A549 (cell line): ENCODE data around the gene SMG6.

ENCODE experiments used
- MAFK ChIP-seq: fragments of 450-650 bp; IDR thresholded peaks from 2 replicates; pipeline ENCODE4 v1.6.1; 2014; ENCODE audit not compliant: partially characterized antibody
- MAZ ChIP-seq: fragments of 150-350 bp; IDR thresholded peaks from 2 replicates; pipeline ENCODE4 v1.6.1; 2014; ENCODE audit warnings: antibody characterized with exemption, low read depth, low read length, borderline replicate concordance
- POLR2A ChIP-seq: IDR thresholded peaks from 2 replicates; pipeline ENCODE4 v1.6.1; 2012; ENCODE audit warnings: mild to moderate bottlenecking, low read length
- POLR2AphosphoS2 ChIP-seq: conservative IDR thresholded peaks from 2 replicates; pipeline ENCODE4 v1.6.1; 2012; ENCODE audit warnings: low read length, improper control_type of control experiment, inconsistent platforms
- RAD21 ChIP-seq, 2 experiments: fragments of >200 bp in 1 of 2; sonication (Bioruptor Twin) in 1 of 2; formaldehyde crosslinking in 1 of 2; IDR thresholded peaks in 1 of 2; conservative IDR thresholded peaks in 1 of 2; 2 replicates in 1 of 2; 3 replicates in 1 of 2; pipeline ENCODE4 v1.6.1; 2012 to 2018; ENCODE audit warnings: inconsistent platforms in 1 of 2
- RARB ChIP-seq: fragments of 250-450 bp; sonication (Bioruptor Pico); IDR thresholded peaks from 2 replicates; pipeline ENCODE4 v1.8.0; 2021; ENCODE audit warnings: mild to moderate bottlenecking, moderate library complexity
- RFX5 ChIP-seq: fragments of 450-650 bp; IDR thresholded peaks from 2 replicates; pipeline ENCODE4 v1.7.1; 2014; ENCODE audit warnings: antibody characterized with exemption, mild to moderate bottlenecking, moderate library complexity
- RNF2 ChIP-seq: fragments of 200-600 bp; sonication (generic); IDR thresholded peaks from 2 replicates; pipeline ENCODE4 v1.6.1; 2016; ENCODE audit warnings: low read depth, mild to moderate bottlenecking, antibody characterized with exemption, moderate library complexity, borderline replicate concordance
- USF2 ChIP-seq: fragments of 450-650 bp; IDR thresholded peaks from 2 replicates; pipeline ENCODE4 v1.6.1; 2014; ENCODE audit warnings: antibody characterized with exemption
- TF ChIP-seq, protein P1 (sequence below): fragments of >200 bp; sonication (Bioruptor Twin); formaldehyde crosslinking; IDR thresholded peaks from 3 replicates; pipeline ENCODE4 v1.5.1; 2016

GRCh38 chr17:2089021-2089422, 214.6 kb downstream of the SMG6 start:
- TF ChIP-seq, protein P1, sequence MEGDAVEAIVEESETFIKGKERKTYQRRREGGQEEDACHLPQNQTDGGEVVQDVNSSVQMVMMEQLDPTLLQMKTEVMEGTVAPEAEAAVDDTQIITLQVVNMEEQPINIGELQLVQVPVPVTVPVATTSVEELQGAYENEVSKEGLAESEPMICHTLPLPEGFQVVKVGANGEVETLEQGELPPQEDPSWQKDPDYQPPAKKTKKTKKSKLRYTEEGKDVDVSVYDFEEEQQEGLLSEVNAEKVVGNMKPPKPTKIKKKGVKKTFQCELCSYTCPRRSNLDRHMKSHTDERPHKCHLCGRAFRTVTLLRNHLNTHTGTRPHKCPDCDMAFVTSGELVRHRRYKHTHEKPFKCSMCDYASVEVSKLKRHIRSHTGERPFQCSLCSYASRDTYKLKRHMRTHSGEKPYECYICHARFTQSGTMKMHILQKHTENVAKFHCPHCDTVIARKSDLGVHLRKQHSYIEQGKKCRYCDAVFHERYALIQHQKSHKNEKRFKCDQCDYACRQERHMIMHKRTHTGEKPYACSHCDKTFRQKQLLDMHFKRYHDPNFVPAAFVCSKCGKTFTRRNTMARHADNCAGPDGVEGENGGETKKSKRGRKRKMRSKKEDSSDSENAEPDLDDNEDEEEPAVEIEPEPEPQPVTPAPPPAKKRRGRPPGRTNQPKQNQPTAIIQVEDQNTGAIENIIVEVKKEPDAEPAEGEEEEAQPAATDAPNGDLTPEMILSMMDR: no peak
- TF ChIP-seq POLR2A (no peak), RARB (CRISPR knock-in tag) (no peak), MAZ (no peak), RFX5 (no peak), MAFK (no peak), RAD21 (conservative IDR thresholded peaks at IDR 0.05 in 1 of 2, IDR thresholded peaks at IDR 0.05 in 1 of 2) (no peak), USF2 (no peak), POLR2AphosphoS2 (no peak), RNF2 (no peak)
